WERI-Rb-1 (cell line): ENCODE results near the gene SVOP.
A peak's percentile ranks its signal among the peaks of the same experiment; 100 is the strongest.

Experiments used
- DNase-seq: peaks from one replicate; pipeline ENCODE4 v3.0.0-alpha.2; 2020
- H3K27ac ChIP-seq: fragments of 250-450 bp; sonication (Bioruptor Pico); 2 replicates; pipeline ENCODE4 v1.5.1; 2020; ENCODE audit warnings: mild to moderate bottlenecking, moderate library complexity
- H3K27me3 ChIP-seq: fragments of 250-450 bp; sonication (Bioruptor Pico); 2 replicates; pipeline ENCODE4 v1.5.1; 2021; ENCODE audit warnings: mild to moderate bottlenecking, low read depth, moderate library complexity; ENCODE audit not compliant: insufficient read depth, severe bottlenecking
- H3K36me3 ChIP-seq: fragments of 250-450 bp; sonication (Bioruptor Pico); 2 replicates; pipeline ENCODE4 v1.5.1; 2020; ENCODE audit warnings: mild to moderate bottlenecking, moderate library complexity
- H3K4me3 ChIP-seq: 2 replicates; pipeline ENCODE4 v1.5.1; 2011; ENCODE audit warnings: low read depth, mild to moderate bottlenecking, control low read depth, low read length
- H3K9me3 ChIP-seq: fragments of 250-450 bp; sonication (Bioruptor Pico); 2 replicates; pipeline ENCODE4 v1.5.1; 2021; ENCODE audit warnings: mild to moderate bottlenecking, moderate library complexity; ENCODE audit not compliant: severe bottlenecking
- TF ChIP-seq, protein P1 (sequence below): IDR thresholded peaks from 2 replicates; pipeline ENCODE4 v1.5.1; 2011; ENCODE audit warnings: low read depth, mild to moderate bottlenecking, control low read depth, inconsistent platforms, low read length

The SVOP gene, protein sequence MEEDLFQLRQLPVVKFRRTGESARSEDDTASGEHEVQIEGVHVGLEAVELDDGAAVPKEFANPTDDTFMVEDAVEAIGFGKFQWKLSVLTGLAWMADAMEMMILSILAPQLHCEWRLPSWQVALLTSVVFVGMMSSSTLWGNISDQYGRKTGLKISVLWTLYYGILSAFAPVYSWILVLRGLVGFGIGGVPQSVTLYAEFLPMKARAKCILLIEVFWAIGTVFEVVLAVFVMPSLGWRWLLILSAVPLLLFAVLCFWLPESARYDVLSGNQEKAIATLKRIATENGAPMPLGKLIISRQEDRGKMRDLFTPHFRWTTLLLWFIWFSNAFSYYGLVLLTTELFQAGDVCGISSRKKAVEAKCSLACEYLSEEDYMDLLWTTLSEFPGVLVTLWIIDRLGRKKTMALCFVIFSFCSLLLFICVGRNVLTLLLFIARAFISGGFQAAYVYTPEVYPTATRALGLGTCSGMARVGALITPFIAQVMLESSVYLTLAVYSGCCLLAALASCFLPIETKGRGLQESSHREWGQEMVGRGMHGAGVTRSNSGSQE

DNA sequence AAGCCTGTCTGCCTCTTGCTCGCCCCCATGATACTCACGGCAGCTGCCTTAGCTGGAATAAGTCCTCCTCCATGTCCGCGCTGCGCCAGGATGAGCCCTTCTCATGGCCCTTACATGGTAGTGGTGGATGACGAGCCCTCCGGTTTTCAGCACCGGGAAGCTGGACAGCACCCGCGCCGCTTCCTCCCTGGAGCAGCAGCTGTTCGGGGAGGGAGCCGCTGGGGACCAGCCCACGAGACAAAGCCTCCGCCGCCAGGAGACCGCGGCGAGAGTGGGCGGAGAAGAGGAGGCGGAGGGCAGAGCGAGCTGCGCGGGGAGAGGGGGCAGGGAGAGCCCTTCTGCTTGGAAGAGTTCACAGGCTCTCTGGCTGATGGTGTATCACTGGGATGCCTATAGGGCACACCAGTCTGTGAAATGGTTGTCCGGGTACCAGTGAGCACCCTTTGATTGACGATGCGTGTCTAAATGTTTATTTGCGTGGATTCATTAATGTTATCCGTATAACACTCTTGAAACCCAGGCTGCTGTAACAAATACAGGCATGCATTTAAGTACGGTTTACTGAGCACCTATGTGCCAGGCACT is at the start of gene SVOP:
TSS of gene SVOP (minus strand) at position 273 of the 585 bp plus-strand sequence. CDS start at position 73, 200 bp downstream.
- H3K4me3 ChIP-seq = peak within 1 kb of the TSS; percentile 83
- TF ChIP-seq, protein P1, sequence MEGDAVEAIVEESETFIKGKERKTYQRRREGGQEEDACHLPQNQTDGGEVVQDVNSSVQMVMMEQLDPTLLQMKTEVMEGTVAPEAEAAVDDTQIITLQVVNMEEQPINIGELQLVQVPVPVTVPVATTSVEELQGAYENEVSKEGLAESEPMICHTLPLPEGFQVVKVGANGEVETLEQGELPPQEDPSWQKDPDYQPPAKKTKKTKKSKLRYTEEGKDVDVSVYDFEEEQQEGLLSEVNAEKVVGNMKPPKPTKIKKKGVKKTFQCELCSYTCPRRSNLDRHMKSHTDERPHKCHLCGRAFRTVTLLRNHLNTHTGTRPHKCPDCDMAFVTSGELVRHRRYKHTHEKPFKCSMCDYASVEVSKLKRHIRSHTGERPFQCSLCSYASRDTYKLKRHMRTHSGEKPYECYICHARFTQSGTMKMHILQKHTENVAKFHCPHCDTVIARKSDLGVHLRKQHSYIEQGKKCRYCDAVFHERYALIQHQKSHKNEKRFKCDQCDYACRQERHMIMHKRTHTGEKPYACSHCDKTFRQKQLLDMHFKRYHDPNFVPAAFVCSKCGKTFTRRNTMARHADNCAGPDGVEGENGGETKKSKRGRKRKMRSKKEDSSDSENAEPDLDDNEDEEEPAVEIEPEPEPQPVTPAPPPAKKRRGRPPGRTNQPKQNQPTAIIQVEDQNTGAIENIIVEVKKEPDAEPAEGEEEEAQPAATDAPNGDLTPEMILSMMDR = no peak

DNA sequence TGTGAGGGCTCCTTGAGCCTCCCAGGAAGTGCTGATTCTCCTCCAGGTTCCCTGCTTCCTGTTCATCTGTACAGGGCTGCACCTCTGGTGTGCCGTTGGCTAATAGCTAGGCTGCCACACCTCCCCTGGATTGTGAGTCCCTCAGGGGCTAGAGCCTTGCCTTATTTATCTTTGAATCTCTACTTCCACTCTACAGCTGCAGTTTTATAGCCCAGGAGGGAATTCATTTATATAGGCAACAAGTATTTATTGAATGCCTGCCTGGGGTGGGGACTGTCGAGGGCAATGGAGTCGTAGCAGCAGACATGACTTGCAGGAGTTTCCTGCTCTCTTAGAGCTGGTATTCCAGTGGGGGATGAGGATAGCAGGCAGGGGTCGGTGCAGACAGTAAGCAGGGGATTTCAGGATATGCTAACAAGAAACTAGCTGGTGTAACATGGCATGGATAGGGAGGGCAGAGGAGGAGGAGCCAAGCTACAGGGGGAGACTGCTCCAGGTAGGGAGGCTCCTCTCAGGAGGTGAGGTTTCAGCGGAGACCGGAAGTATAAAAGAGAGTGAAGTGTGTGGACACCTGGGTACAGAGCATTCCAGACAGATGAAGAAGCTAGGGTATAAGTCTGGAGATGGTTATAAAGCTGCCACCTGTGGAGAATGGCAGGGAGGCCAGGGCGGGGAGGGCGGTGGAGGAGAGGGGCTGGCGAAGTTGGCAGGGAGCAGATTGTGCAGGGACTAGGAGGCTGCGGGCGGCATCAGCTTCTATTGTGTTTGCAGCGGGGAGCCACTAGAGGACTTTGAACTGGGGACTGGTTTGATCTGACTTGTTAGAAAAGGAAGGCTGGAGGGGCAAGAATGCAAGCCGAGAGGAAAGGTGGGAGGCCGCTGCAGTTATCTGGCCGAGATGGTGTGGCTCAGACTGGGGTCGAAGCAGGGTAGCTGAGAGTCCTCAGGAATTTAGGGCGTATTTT is 48.7 kb upstream of the SVOP start:
- Histone ChIP-seq H3K4me3 (no peak overlapping the region), H3K9me3 (no peaks in the 10 kb centered on the region), H3K27me3 (no peaks in the 10 kb centered on the region), H3K27ac (no peak overlapping the region), H3K36me3 (peaks cover 42% of the 10 kb centered on the region)
- DNase-seq = no peak
- TF ChIP-seq, protein P1 = no peak

More for the DNA sequence above, at the start of gene SVOP:
- Histone ChIP-seq H3K36me3 (no peaks in the 10 kb centered on the region), H3K27me3 (no peaks in the 10 kb centered on the region), H3K27ac (peak within 1 kb of the TSS; percentile 77), H3K9me3 (no peaks in the 10 kb centered on the region)
- DNase-seq = peak; percentile 93

DNA sequence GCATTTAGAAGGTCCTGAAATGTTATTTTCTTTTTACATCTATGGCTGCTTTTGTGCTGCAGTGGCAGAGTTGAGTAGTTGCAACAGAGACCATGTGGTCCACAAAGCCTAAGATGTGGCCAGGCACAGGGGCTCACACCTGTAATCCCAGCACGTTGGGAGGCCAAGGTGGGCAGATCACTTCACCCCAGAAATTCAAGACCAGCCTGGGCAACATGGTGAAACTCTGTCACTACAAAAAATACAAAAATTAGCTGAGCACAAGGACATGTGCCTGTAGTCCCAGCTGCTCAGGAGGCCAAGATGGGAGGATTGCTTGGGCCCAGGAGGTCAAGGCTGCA is 45.0 kb upstream of the SVOP start:
- Histone ChIP-seq H3K9me3 (no peaks in the 10 kb centered on the region), H3K4me3 (no peak overlapping the region), H3K27me3 (no peaks in the 10 kb centered on the region), H3K36me3 (peaks cover 27% of the 10 kb centered on the region), H3K27ac (no peak overlapping the region)
- DNase-seq = no peak
- TF ChIP-seq, protein P1 = no peak

DNA sequence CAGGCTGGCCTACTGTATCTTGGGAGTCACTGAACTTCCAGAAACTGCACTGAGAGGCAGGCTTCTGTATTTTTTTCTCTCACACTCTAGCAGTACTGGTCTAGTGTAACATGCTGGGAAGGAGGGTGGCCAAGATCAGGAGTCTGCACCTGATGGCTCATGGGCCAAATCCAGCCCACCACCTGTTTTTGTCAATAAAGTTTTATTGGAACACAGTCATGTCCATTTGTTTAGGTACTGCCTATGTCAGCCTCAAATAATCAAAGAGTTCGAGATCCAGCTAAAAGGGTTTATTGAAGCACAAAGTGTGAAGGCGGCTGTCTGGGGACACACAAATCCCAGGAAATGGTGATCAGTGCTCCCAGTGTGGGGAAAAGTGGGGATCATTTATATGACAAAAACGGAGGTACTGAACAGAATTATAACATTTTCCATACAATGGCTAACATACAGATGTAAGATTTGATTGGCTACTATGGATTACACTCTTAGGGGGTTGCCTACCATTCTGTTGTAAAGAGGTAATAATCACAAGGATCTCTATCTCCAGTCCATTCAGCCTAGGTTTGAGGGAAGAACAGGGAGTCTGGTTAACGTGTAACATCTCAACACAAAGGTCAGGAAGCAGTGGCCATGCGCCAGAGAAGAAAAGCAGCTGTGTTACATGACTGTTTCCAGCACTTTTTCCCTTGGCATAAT is 44.4 kb upstream of the SVOP start:
- Histone ChIP-seq H3K27ac (no peak overlapping the region), H3K27me3 (no peaks in the 10 kb centered on the region), H3K9me3 (no peaks in the 10 kb centered on the region), H3K4me3 (no peak overlapping the region), H3K36me3 (peaks cover 26% of the 10 kb centered on the region)
- DNase-seq = no peak
- TF ChIP-seq, protein P1 = no peak

DNA sequence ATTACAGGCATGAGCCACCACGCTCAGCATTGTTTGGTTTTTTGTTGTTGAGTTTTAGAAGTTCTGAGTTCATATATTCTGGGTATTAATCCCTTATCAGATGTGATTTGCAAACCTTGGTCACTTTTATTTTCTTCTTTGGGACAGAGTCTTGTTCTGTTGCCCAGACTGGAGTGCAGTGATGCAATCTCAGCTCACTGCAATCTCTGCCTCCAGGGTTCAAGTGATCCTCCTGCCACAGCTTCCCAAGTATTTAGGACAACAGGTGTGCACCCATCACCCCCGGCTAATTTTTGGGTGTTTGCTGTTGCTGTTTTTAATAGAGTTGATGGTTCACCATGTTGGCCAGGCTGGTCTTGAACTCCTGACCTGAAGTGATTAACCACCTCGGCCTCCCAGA is 43.3 kb upstream of the SVOP start:
- TF ChIP-seq, protein P1 = no peak
- H3K27ac ChIP-seq = no peak overlapping the region

More for the DNA sequence above, 43.3 kb upstream of the SVOP start:
- no peak for DNase-seq
- Histone ChIP-seq H3K27me3 (no peaks in the 10 kb centered on the region), H3K9me3 (no peaks in the 10 kb centered on the region), H3K36me3 (peaks cover 23% of the 10 kb centered on the region), H3K4me3 (no peak overlapping the region)
